RWPE1 (cell line): ENCODE results near the gene IQSEC3.

ENCODE experiments used
- CTCF ChIA-PET: fragments of 350-600 bp; sonication (Branson Sonifier 250); formaldehyde crosslinking; extraction: SDS; loops from one replicate; lab custom pipeline; 2021; lab: Yijun Ruan, JAX
- POLR2A ChIA-PET: fragments of 400-600 bp; formaldehyde crosslinking; extraction: SDS; loops from one replicate; lab custom pipeline; 2020; ENCODE audit warnings: antibody characterized with exemption; ENCODE audit not compliant: low non-redundant PET; lab: Yijun Ruan, JAX
- DNase-seq: peaks from one replicate; pipeline ENCODE4 v3.0.0; 2012; ENCODE audit warnings: low spot score
- H3K27ac ChIP-seq: fragments of 450-650 bp; 2 replicates; pipeline ENCODE4 v1.5.1; 2017
- TF ChIP-seq, protein P1 (sequence below): fragments of 450-650 bp; conservative IDR thresholded peaks from 2 replicates; pipeline ENCODE4 v1.5.1; 2017; ENCODE audit warnings: low read depth, mild to moderate bottlenecking

The IQSEC3 gene

DNA sequence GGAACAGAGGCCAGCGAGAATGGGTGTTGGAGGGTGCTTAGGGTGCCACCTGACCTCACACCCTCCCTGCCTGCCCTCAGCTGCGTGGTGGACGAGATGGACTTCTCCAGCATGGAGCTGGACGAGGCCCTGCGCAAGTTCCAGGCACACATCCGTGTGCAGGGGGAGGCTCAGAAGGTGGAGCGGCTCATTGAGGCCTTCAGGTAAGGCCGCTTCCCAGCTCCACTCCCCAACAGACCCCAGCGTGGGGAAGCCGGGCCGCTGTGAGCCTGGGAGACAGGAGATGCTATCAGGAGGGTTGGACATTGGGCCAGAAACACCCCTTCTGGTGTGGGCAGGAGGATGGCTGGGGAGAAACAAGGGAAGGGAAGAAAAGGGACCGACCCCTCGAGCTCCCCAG lies 90.4 kb downstream of the IQSEC3 start:
- DNase-seq, result no peak
- CTCF ChIA-PET, result no interaction called here
- TF ChIP-seq, protein P1, sequence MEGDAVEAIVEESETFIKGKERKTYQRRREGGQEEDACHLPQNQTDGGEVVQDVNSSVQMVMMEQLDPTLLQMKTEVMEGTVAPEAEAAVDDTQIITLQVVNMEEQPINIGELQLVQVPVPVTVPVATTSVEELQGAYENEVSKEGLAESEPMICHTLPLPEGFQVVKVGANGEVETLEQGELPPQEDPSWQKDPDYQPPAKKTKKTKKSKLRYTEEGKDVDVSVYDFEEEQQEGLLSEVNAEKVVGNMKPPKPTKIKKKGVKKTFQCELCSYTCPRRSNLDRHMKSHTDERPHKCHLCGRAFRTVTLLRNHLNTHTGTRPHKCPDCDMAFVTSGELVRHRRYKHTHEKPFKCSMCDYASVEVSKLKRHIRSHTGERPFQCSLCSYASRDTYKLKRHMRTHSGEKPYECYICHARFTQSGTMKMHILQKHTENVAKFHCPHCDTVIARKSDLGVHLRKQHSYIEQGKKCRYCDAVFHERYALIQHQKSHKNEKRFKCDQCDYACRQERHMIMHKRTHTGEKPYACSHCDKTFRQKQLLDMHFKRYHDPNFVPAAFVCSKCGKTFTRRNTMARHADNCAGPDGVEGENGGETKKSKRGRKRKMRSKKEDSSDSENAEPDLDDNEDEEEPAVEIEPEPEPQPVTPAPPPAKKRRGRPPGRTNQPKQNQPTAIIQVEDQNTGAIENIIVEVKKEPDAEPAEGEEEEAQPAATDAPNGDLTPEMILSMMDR, result no peak
- POLR2A ChIA-PET, result no interaction called here
- no peak overlapping the region for H3K27ac ChIP-seq

DNA sequence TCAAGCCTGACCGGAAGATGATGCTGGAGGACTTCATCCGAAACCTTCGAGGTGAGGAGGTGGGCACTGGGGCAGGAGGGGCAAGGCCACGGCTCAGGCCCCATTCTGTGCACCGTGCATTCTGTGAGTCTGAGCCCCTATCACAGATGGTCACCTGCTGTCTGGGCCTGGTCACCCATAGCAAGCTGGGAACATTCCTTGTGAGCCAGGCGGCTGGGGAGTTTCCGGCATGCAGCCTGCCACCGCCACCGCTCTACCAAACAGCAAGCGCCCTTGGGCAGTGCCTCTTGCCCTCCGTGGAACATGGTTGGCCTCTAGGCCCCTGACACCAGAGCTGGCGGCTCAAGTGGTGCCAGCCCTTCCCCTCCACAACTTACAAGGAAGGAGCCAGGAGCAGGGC lies 91.1 kb downstream of the IQSEC3 start:
- no peak overlapping the region for H3K27ac ChIP-seq
- no peak for DNase-seq
- TF ChIP-seq, protein P1, result no peak
- ChIA-PET CTCF (no interaction called here), POLR2A (no interaction called here)

DNA sequence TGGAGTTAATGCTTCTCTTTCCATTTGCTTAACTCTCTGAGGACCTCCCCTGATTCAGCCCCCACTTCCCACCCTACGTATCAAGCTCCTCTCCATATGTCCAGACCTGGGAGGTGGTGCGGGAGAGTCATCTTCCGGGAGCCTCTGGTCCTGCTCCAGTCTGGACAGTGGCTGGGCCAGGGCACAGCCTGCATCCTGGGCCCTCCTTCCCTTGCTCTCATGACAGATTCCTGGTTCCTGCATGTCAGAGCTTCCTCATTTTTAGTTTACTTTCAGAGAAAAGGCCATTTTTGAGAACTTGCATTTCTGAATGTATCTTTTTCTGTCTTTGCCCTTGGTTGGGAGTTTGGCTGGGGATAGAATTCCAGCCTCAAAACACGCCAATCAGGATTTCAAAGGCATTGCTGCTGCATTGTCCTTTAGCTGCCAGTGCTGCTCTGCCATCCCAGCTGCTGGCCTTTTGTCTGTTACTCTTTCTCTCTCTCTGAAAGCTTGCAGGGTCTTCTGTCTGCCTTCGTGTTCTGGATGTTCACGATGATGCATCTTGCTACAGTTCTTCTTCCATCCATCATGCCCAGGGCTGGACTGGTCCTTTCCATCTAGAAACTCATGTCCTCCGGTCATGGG lies 92.7 kb downstream of the IQSEC3 start:
- POLR2A ChIA-PET, result no interaction called here
- no peak overlapping the region for H3K27ac ChIP-seq
- TF ChIP-seq, protein P1, result no peak
- CTCF ChIA-PET, result no interaction called here
- no peak for DNase-seq

DNA sequence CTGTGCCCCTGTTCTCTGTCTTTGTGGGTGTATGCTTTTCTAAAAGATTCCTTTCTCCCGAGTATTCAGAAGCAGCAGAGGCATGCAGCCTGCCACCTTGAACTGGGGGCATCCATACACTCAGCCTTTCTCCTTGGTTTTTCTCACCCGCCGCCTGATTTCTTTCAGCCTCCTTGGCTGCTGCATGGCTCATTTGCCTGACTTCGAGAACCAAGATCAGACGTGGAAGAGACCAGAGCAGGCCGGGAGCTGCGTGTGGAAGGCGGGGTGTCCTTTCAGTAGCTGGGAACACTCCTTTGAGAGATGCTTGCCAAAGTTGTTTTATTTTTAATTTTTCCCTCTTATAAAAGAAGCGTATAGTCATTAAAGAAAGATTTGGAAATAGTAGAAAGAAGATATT lies 94.3 kb downstream of the IQSEC3 start:
- TF ChIP-seq, protein P1, result no peak
- ChIA-PET CTCF (interaction anchor here (1.4 kb wide), 1 partner anchor 8 kb away, joined by 3 read pairs; no protein-coding TSS in a partner anchor), POLR2A (no interaction called here)
- DNase-seq, result no peak
- H3K27ac ChIP-seq, result no peak overlapping the region

DNA sequence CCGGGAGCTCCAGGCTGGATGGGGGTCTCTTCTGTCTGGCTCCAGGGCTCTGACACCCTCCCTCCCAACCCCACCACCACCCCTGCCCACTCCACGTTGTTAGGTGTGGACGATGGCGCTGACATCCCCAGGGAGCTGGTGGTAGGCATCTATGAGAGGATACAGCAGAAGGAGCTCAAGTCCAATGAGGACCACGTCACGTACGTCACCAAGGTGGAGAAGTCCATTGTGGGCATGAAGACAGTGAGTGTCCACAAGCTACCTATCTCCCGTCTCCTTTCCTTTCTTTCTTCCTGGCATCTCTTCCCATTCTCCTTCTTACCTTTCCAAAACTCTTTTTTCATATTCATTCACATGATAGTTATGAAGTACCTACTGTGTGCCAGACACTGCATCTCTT lies 95.3 kb downstream of the IQSEC3 start:
- TF ChIP-seq, protein P1, result no peak
- ChIA-PET POLR2A (no interaction called here), CTCF (interaction anchor here (1.4 kb wide), 1 partner anchor 9 kb away, joined by 3 read pairs; no protein-coding TSS in a partner anchor)
- H3K27ac ChIP-seq, result no peak overlapping the region
- no peak for DNase-seq

DNA sequence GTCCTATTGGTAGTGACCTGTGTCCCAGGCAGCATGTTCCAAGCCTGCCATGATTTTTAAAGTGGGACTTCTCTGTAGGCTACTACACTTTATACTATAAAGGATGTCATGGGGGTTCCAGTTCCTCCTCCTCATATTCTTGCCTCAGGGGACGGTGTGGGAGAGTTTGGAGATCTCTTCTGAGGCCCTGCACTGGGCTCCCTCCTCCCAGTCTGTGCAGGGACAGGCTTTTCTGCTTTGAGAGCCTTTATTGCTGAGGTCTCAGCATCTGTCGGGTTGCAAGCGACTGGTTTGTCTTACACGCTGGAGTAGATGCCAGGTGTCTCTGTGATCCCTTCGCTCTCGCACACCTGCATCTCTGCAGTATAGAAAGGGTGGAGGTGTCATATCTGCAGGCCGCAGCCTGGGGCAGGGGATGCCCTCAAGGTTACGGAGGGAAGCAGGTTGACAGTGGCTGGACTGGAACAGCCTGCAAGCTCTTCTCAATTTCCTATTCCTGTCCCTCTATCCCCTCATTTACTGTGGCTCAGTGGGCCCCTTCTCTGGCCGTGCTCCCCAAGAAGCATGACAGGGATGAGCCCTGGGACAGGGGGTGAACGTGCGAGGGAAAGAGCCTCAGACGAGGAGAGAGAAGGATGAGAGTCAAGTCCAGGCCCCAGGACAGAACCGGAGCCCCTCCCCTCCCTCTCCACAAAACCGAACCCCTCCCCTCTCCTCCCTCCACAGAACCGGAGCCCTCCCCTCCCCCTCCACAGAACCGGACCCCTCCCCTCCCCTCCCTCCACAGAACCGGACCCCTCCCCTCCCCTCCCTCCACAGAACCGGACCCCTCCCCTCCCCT lies 96.1 kb downstream of the IQSEC3 start:
- ChIA-PET POLR2A (no interaction called here), CTCF (interaction anchor here (1.4 kb wide), 1 partner anchor 10 kb away, joined by 3 read pairs; no protein-coding TSS in a partner anchor)
- no peak overlapping the region for H3K27ac ChIP-seq
- TF ChIP-seq, protein P1, result no peak
- no peak for DNase-seq
